ENCODE measurements around the gene CAMSAP2. TPM values are rescaled to one million over a fixed set of nuclear protein-coding genes. Genes with fewer than 3 reads are reported as not detected.

Gene CAMSAP2
- total and polyA plus RNA-seq, 2 donors (not counting 3 experiments of a cell fraction or from before 2014, with no cell fraction given): 6.7 to 45.5 TPM

DNA sequence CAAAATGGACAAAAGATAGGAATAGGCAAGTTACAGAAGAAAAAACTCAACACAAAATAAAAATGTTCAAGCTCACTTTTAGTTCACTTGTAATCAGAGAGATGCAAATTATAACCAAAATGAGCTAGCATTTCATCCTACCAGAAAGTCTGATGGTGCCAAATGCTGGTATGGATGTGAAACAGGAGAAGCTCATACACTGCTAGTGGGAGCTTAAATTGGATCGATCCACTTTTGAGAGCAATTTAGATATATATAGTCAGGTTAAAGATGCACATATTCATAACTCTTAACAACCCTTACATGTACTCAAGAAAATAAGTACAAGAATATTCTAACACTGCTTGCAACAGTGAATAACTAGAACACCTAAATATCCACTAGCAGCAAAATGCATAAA, 18.5 kb upstream of the CAMSAP2 start:
- no peak for TF ChIP-seq MYC (IDR thresholded peaks at IDR 0.05; ENCODE audit: low read depth, low read length)
- no peak for TF ChIP-seq POLR2A (IDR thresholded peaks at IDR 0.05; ENCODE audit: low read depth, low read length)
- no peak for TF ChIP-seq POLR2AphosphoS5 (IDR thresholded peaks at IDR 0.05; ENCODE audit: insufficient read depth, low read depth, low read length)
- TF ChIP-seq EZH2 (IDR thresholded peaks at IDR 0.05; ENCODE audit: borderline replicate concordance, low read depth, low read length, severe bottlenecking): no peak
- TF ChIP-seq GATA2 (IDR thresholded peaks at IDR 0.05; ENCODE audit: insufficient read depth, insufficient read length, low read depth, low read length): no peak
- TF ChIP-seq, protein P1, sequence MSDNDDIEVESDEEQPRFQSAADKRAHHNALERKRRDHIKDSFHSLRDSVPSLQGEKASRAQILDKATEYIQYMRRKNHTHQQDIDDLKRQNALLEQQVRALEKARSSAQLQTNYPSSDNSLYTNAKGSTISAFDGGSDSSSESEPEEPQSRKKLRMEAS (IDR thresholded peaks at IDR 0.05; ENCODE audit: insufficient read depth, insufficient read length): no peak
- no peak for TF ChIP-seq JUN (IDR thresholded peaks at IDR 0.05; ENCODE audit: borderline replicate concordance, insufficient read depth, insufficient read length, low read depth)
- TF ChIP-seq FOS (IDR thresholded peaks at IDR 0.05; ENCODE audit: borderline replicate concordance, insufficient read depth, low read length): no peak
- no peak for TF ChIP-seq CTCF (IDR thresholded peaks at IDR 0.05; ENCODE audit: extremely low read depth in 1 of 2, insufficient read depth in 1 of 2, low read depth in 1 of 2, low read length in 2 of 2)
- dilution Hi-C loops (cut with MboI; ENCODE audit: extremely low pct_ligation_motif_present, low sequenced_read_pairs) (no loop called here), intact Hi-C loops (cut with micrococcal nuclease) (no loop called here)
- Histone ChIP-seq H3K36me3 (ENCODE audit: control insufficient read depth in 2 of 2, extremely low read depth in 1 of 2, insufficient read depth in 2 of 2, low read length in 2 of 2) (no peaks in the 10 kb centered on the region), H3K9me1 (replicated peaks; ENCODE audit: control insufficient read depth, extremely low read depth, insufficient read depth, low read length) (no peaks in the 10 kb centered on the region), H3K9me3 (replicated peaks; ENCODE audit: control insufficient read depth, insufficient read depth, low read length) (no peaks in the 10 kb centered on the region), H3K4me2 (ENCODE audit: insufficient read depth, low read length) (no peak overlapping the region), H3K79me2 (ENCODE audit: control insufficient read depth, insufficient read depth, low read length) (no peaks in the 10 kb centered on the region), H3K4me1 (ENCODE audit: control insufficient read depth, extremely low read depth, insufficient read depth, low read length) (no peaks in the 10 kb centered on the region), H3K4me3 (replicated peaks in 1 of 3; ENCODE audit: insufficient read depth in 1 of 3, low read depth in 1 of 3, low read length in 3 of 3) (no peak overlapping the region), H2AFZ (ENCODE audit: low read depth, low read length) (no peak overlapping the region), H3K9ac (replicated peaks; ENCODE audit: extremely low read depth, insufficient read depth, low read length) (no peak overlapping the region), H3K27me3 (ENCODE audit: control insufficient read depth in 2 of 2, insufficient read depth in 2 of 2, low read length in 2 of 2) (peaks cover 4 to 9% of the 10 kb centered on the region in 2 experiments), H4K20me1 (replicated peaks; ENCODE audit: control insufficient read depth, extremely low read depth, insufficient read depth, low read length) (no peaks in the 10 kb centered on the region), H3K27ac (ENCODE audit: insufficient read depth, low read depth, low read length) (no peak overlapping the region)
- DNase-seq (ENCODE audit: low read depth, low spot score) (no peak), FAIRE-seq (no peak)
- CTCF ChIA-PET: interaction anchor here (1.2 kb wide), 1 partner anchor 9 kb away, joined by 4 read pairs; no protein-coding TSS in a partner anchor
- BruUV-seq (replicated peaks): no TSS peak
- POLR2A ChIA-PET: no interaction called here

Measured in endothelial cell of umbilical vein (primary cell).